ENCODE results near the gene FAM107B. TPM values are rescaled to one million over a fixed set of nuclear protein-coding genes. Genes with fewer than 3 reads are reported as not detected.
A peak's percentile ranks its signal among the peaks of the same experiment; 100 is the strongest.

Gene FAM107B
- total and polyA plus RNA-seq, 12 donors: 16.0 to 81.7 (median 50.5) TPM

DNA sequence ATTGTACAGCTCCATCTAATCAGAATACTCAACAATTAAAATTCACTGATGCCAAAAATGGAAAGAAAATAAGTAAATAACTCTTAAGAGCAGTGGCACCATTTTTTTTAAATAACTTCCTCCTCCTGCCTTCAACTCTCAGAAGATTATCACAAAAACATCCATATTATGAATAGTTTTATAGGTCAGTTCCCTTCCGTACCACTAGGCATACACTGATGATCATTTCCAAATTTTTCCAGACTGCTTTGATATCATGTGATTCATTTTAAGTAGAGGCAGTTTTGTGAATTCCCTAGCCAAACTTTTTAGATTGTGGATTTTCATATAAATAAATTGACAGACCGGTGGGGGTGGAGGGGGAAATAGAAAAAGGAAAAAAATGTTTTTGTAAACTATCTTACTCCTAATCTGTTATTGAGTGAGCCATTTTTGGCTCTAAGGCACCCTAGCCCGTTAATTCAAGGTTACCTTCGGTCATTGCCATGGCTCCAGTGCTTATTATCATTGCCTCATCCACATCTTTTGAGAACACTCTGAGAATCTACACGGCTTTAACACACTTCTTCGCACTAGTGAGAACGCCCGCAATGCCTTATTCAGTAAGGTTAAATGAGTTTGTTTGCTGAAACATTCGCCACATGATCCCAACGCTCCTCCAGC lies 1.0 kb downstream of the FAM107B start:
- Histone ChIP-seq H3K27ac (no peak overlapping the region), H3K27me3 (no peaks in the 10 kb centered on the region), H3K36me3 (replicated peaks in 1 of 2) (no peaks in the 10 kb centered on the region), H3K9me3 (replicated peaks in 1 of 3) (no peaks in the 10 kb centered on the region), H3K4me3 (no peak overlapping the region), H3K4me1 (replicated peaks in 1 of 2) (no peaks in the 10 kb centered on the region)
- DNase-seq: no peak
- 73 to 82% (median 79%) methylated on average over 10 of the region's 10 CpGs for WGBS, 4 donors
- intact Hi-C loops (cut with DNase I): no loop called here
- TF ChIP-seq POLR2A (IDR thresholded peaks at IDR 0.05) (no peak), CTCF (IDR thresholded peaks at IDR 0.05) (peak in 5 of 6 experiments; percentile 9 to 31 (median 23))

- TF ChIP-seq CTCF (IDR thresholded peaks at IDR 0.05): no peak
- no peak for TF ChIP-seq POLR2A (IDR thresholded peaks at IDR 0.05)
- Histone ChIP-seq H3K4me1 (replicated peaks in 1 of 2) (no peaks in the 10 kb centered on the region), H3K9me3 (replicated peaks in 1 of 3) (no peaks in the 10 kb centered on the region), H3K4me3 (no peak overlapping the region), H3K27ac (no peak overlapping the region), H3K27me3 (no peaks in the 10 kb centered on the region), H3K36me3 (replicated peaks in 1 of 2) (no peaks in the 10 kb centered on the region)
- WGBS, 4 donors: 74 to 90% (median 82%) methylated on average over 7 of the region's 7 CpGs
- intact Hi-C loops (cut with DNase I): no loop called here
- no peak for DNase-seq
These were observed 2.3 kb downstream of the FAM107B start for GRCh38 chr10:14772399-14772798.

- intact Hi-C loops (cut with DNase I): no loop called here
- 71 to 87% (median 85%) methylated on average over 2 of the region's 2 CpGs for WGBS, 4 donors
- Histone ChIP-seq H3K27me3 (no peaks in the 10 kb centered on the region), H3K4me1 (replicated peaks in 1 of 2) (no peaks in the 10 kb centered on the region), H3K9me3 (replicated peaks in 1 of 3) (no peaks in the 10 kb centered on the region), H3K27ac (no peak overlapping the region), H3K4me3 (no peak overlapping the region), H3K36me3 (replicated peaks in 1 of 2) (no peaks in the 10 kb centered on the region)
- TF ChIP-seq POLR2A (IDR thresholded peaks at IDR 0.05) (no peak), CTCF (IDR thresholded peaks at IDR 0.05) (no peak)
- no peak for DNase-seq
These were observed 3.8 kb downstream of the FAM107B start for GRCh38 chr10:14770927-14771326.

DNA sequence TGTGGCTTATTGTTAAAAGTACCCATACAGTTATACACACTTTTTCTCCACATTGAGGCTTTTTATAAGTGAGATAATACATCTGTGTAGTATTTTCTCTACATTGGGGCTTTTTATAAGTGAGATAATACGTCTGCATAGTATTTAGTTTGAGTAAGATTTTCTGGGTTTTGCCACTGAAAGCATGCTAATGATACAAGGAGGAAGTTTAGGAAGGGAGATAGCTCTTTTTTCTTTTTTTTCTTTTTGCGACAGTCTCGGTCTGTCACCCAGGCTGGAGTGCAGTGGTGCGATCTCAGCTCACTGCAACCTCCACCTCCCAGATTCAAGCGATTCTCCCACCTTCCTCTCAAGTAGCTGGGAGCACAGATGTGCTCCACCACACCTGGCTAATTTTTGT lies 13.3 kb downstream of the FAM107B start:
- no peak for DNase-seq
- Histone ChIP-seq H3K4me3 (no peak overlapping the region), H3K9me3 (replicated peaks in 1 of 3) (no peaks in the 10 kb centered on the region), H3K36me3 (replicated peaks in 1 of 2) (no peaks in the 10 kb centered on the region), H3K27ac (no peak overlapping the region), H3K4me1 (replicated peaks in 1 of 2) (no peaks in the 10 kb centered on the region), H3K27me3 (no peaks in the 10 kb centered on the region)
- intact Hi-C loops (cut with DNase I): no loop called here
- WGBS, 4 donors: 71 to 87% (median 78%) methylated on average over 5 of the region's 5 CpGs
- TF ChIP-seq CTCF (IDR thresholded peaks at IDR 0.05) (no peak), POLR2A (IDR thresholded peaks at IDR 0.05) (no peak)

All from adrenal gland (tissue), 12 donors.